ENCODE measurements around the gene STK32A. TPM values are rescaled to one million over a fixed set of nuclear protein-coding genes. Genes with fewer than 3 reads are reported as not detected.

The STK32A gene
- total and polyA plus RNA-seq, 9 of the 15 experiments (the other 6 are each of a cell fraction or from before 2014, with no cell fraction given), result not detected

- 1% methylated on average over 7 of the region's 7 CpGs for WGBS (ENCODE audit: insufficient coverage, low coverage, missing lambda C conversion rate)
- no peaks in the 10 kb centered on the region for H3K27me3 ChIP-seq (ENCODE audit: control insufficient read depth in 2 of 2, insufficient read depth in 2 of 2, low read length in 2 of 2)
- intact Hi-C loops (cut with micrococcal nuclease), result no loop called here
- H3K4me1 ChIP-seq (replicated peaks in 1 of 2; ENCODE audit: control insufficient read depth in 2 of 2, insufficient read depth in 2 of 2, low read length in 2 of 2), result no peaks in the 10 kb centered on the region
- DNase-seq (ENCODE audit: extremely low read depth in 1 of 4, low spot score in 3 of 4) (no peak), ATAC-seq (no peak), FAIRE-seq (no peak)
- no peaks in the 10 kb centered on the region for H3K9me1 ChIP-seq (ENCODE audit: control insufficient read depth, insufficient read depth, low read length)
- H3K36me3 ChIP-seq (ENCODE audit: control insufficient read depth, insufficient read depth, low read length), result no peaks in the 10 kb centered on the region
- no peak overlapping the region for H3K4me3 ChIP-seq
- CTCF ChIA-PET (ENCODE audit: low intra/inter-chr PET ratio), result no interaction called here
- no peak overlapping the region for H3K27ac ChIP-seq (ENCODE audit: extremely low read depth, low read depth, low read length)
- no peaks in the 10 kb centered on the region for H3K9me3 ChIP-seq (replicated peaks; ENCODE audit: control insufficient read depth, insufficient read depth, low read depth, low read length)
- no peaks in the 10 kb centered on the region for H3K79me2 ChIP-seq (ENCODE audit: control insufficient read depth, insufficient read depth, low read length)
- no peak overlapping the region for H3K9ac ChIP-seq (ENCODE audit: insufficient read depth in 1 of 2, low read depth in 2 of 2, low read length in 2 of 2)
- POLR2A ChIA-PET, result no interaction called here
- no TSS peak for BruUV-seq (replicated peaks)
- no peak overlapping the region for H3K4me2 ChIP-seq (ENCODE audit: insufficient read depth, low read length)
- in situ Hi-C loops (cut with MboI), result no loop called here
- H4K20me1 ChIP-seq (replicated peaks; ENCODE audit: control insufficient read depth, insufficient read depth, low read length), result no peaks in the 10 kb centered on the region
- no peak overlapping the region for H2AFZ ChIP-seq (ENCODE audit: low read depth, low read length)
- no peak for TF ChIP-seq ETV6 (IDR thresholded peaks at IDR 0.05; ENCODE audit: borderline replicate concordance in 1 of 2, low read depth in 2 of 2, low read length in 1 of 2)
- no peak for TF ChIP-seq ETV6 (CRISPR knock-in tag; IDR thresholded peaks at IDR 0.05; ENCODE audit: borderline replicate concordance)
- TF ChIP-seq KAT7 (CRISPR knock-in tag; IDR thresholded peaks at IDR 0.05; ENCODE audit: borderline replicate concordance), result no peak
- no peak for TF ChIP-seq ZBTB43 (CRISPR knock-in tag; IDR thresholded peaks at IDR 0.05)
- TF ChIP-seq, protein P1, sequence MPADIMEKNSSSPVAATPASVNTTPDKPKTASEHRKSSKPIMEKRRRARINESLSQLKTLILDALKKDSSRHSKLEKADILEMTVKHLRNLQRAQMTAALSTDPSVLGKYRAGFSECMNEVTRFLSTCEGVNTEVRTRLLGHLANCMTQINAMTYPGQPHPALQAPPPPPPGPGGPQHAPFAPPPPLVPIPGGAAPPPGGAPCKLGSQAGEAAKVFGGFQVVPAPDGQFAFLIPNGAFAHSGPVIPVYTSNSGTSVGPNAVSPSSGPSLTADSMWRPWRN (IDR thresholded peaks at IDR 0.05; ENCODE audit: low read depth), result no peak
- TF ChIP-seq ZNF165 (CRISPR knock-in tag; IDR thresholded peaks at IDR 0.05; ENCODE audit: borderline replicate concordance), result no peak
- TF ChIP-seq, protein P2, sequence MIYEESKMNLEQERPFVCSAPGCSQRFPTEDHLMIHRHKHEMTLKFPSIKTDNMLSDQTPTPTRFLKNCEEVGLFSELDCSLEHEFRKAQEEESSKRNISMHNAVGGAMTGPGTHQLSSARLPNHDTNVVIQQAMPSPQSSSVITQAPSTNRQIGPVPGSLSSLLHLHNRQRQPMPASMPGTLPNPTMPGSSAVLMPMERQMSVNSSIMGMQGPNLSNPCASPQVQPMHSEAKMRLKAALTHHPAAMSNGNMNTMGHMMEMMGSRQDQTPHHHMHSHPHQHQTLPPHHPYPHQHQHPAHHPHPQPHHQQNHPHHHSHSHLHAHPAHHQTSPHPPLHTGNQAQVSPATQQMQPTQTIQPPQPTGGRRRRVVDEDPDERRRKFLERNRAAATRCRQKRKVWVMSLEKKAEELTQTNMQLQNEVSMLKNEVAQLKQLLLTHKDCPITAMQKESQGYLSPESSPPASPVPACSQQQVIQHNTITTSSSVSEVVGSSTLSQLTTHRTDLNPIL (CRISPR knock-in tag; IDR thresholded peaks at IDR 0.05), result no peak
- no peak for TF ChIP-seq PKNOX1 (IDR thresholded peaks at IDR 0.05)
- no peak for TF ChIP-seq SAP30 (IDR thresholded peaks at IDR 0.05; ENCODE audit: borderline replicate concordance, insufficient read depth, low read depth, low read length, poor library complexity, severe bottlenecking)
- TF ChIP-seq ATF7 (IDR thresholded peaks at IDR 0.05), result no peak
- no peak for TF ChIP-seq ZNF583 (CRISPR knock-in tag; IDR thresholded peaks at IDR 0.05)
- no peak for TF ChIP-seq POLR2A (conservative IDR thresholded peaks at IDR 0.05)
- TF ChIP-seq, protein P3, sequence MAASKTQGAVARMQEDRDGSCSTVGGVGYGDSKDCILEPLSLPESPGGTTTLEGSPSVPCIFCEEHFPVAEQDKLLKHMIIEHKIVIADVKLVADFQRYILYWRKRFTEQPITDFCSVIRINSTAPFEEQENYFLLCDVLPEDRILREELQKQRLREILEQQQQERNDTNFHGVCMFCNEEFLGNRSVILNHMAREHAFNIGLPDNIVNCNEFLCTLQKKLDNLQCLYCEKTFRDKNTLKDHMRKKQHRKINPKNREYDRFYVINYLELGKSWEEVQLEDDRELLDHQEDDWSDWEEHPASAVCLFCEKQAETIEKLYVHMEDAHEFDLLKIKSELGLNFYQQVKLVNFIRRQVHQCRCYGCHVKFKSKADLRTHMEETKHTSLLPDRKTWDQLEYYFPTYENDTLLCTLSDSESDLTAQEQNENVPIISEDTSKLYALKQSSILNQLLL (CRISPR knock-in tag; IDR thresholded peaks at IDR 0.05; ENCODE audit: borderline replicate concordance), result no peak
- TF ChIP-seq MAFF (IDR thresholded peaks at IDR 0.05; ENCODE audit: low read length), result no peak
- no peak for TF ChIP-seq HNRNPUL1 (IDR thresholded peaks at IDR 0.05; ENCODE audit: low read length)
Observed at GRCh38 chr5:147400126-147400809, 165.4 kb downstream of the STK32A start.
